Neural cell (in vitro differentiated cells): Measurements from ENCODE around the gene CBX8.

Experiments used
- EP300 ChIP-seq: fragments of 450-650 bp; conservative IDR thresholded peaks from 2 replicates; pipeline ENCODE4 v1.6.1; 2014; ENCODE audit warnings: antibody characterized with exemption, mild to moderate bottlenecking, moderate library complexity; ENCODE audit not compliant: poor library complexity, severe bottlenecking
- EZH2 ChIP-seq: fragments of 200-600, 300-800 bp; shearing (Covaris generic), sonication (generic); IDR thresholded peaks from 2 replicates; pipeline ENCODE4 v1.6.1; 2014; ENCODE audit warnings: antibody characterized with exemption, low read length, borderline replicate concordance, mild to moderate bottlenecking; ENCODE audit not compliant: insufficient read depth, poor library complexity, severe bottlenecking
- MXI1 ChIP-seq: fragments of 450-650 bp; conservative IDR thresholded peaks from 2 replicates; pipeline ENCODE4 v1.6.1; 2014; ENCODE audit warnings: antibody characterized with exemption, mild to moderate bottlenecking; ENCODE audit not compliant: poor library complexity, severe bottlenecking
- POLR2AphosphoS5 ChIP-seq: IDR thresholded peaks from 2 replicates; pipeline ENCODE4 v1.6.1; 2012
- RAD21 ChIP-seq: fragments of 450-650 bp; conservative IDR thresholded peaks from 2 replicates; pipeline ENCODE4 v1.6.1; 2014; ENCODE audit warnings: antibody characterized with exemption, mild to moderate bottlenecking, moderate library complexity
- TAF1 ChIP-seq: IDR thresholded peaks from 2 replicates; pipeline ENCODE4 v1.6.1; 2012; ENCODE audit warnings: low read depth
- TF ChIP-seq, protein P1 (sequence below): fragments of 450-650 bp; IDR thresholded peaks from 2 replicates; pipeline ENCODE4 v1.5.1; 2014; ENCODE audit warnings: antibody characterized with exemption, mild to moderate bottlenecking, moderate library complexity; ENCODE audit not compliant: poor library complexity, severe bottlenecking

DNA sequence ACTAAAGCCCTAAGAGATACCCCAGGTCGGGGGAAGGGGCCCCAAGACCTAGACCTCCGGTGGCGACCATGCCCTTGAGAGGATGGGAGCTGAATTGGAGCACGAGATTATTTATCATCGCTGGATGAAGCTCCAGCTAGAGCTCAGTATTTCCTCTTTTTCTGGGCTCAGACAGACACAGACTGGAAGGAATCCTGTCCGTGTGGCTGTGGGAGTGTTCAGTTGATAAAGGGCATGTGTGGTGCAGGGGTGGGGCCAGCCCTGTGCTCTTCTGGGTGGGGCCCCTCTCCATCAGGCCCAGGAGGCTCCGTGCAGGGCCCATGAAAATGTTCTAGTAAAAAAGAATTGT is 48.7 kb upstream of the CBX8 start:
- TF ChIP-seq TAF1 (no peak), POLR2AphosphoS5 (no peak), EP300 (no peak), EZH2 (no peak), MXI1 (no peak), RAD21 (no peak)
- TF ChIP-seq, protein P1, sequence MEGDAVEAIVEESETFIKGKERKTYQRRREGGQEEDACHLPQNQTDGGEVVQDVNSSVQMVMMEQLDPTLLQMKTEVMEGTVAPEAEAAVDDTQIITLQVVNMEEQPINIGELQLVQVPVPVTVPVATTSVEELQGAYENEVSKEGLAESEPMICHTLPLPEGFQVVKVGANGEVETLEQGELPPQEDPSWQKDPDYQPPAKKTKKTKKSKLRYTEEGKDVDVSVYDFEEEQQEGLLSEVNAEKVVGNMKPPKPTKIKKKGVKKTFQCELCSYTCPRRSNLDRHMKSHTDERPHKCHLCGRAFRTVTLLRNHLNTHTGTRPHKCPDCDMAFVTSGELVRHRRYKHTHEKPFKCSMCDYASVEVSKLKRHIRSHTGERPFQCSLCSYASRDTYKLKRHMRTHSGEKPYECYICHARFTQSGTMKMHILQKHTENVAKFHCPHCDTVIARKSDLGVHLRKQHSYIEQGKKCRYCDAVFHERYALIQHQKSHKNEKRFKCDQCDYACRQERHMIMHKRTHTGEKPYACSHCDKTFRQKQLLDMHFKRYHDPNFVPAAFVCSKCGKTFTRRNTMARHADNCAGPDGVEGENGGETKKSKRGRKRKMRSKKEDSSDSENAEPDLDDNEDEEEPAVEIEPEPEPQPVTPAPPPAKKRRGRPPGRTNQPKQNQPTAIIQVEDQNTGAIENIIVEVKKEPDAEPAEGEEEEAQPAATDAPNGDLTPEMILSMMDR: no peak
